ENCODE data around the gene STAC3.

GRCh38 chr12:57211791-57212700 is 38.9 kb downstream of the STAC3 start:
- TF ChIP-seq POLR2A (IDR thresholded peaks at IDR 0.05) (no peak), CTCF (IDR thresholded peaks at IDR 0.05 in 4 of 5, conservative IDR thresholded peaks at IDR 0.05 in 1 of 5) (no peak)
